ENCODE measurements around the gene TCP11L2. TPM values are rescaled to one million over a fixed set of nuclear protein-coding genes. Genes with fewer than 3 reads are reported as not detected.

TCP11L2 gene
- 10 to 100 TPM; 25.1 to 27.8 TPM for total RNA-seq

DNA sequence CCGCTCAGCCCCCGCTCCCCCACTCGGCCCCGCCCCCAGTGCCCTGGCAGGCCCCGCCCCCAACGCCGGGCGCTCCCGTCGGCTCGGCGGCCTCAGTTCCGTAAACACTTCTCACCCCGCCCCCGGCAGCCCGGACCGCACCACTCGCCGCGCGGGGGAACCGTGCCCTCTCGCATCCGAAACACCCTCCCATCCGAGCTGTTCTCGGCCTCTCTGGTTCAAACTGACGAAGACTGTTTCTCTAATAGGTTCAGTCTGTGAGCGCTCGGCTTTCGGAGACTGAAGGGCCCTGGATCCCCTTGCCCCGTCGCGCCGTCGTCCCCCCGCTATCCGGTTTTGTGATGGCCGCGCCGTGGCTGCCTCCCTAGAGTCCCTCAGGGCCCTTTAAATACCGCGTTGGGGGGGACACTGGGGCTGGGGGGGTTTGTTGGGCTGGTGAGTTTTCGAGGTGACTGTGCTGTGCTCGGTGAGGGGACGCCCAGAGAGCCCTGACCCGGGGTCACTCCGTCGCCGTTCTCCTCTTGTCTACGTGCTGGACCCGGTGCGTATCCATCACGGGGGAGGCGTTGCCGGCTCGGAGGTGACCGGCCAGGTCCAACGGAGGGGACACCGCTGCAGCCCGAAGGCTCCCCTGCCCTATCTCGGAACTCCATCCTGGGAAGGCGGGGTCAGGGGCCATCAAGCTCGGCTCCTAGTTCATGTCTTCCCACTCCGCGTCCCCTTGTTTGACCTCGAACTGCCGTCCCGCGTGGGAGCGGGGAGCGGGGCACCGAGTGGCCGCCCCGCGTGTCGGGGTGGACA is at the start of gene TCP11L2:
Gene TCP11L2, plus strand, starts transcription at position 333 of the 801 bp plus-strand sequence. CDS start 8,343 bp downstream, outside the sequence.
- Mint-ChIP-seq H3K4me3 (peak within 1 kb of the TSS; percentile 94), H3K4me1 (peaks cover 35% of the 10 kb centered on the region), H3K9me3 (no peaks in the 10 kb centered on the region), H3K27me3 (no peaks in the 10 kb centered on the region), H3K36me3 (ENCODE audit: low read depth) (peaks cover 3% of the 10 kb centered on the region), H3K27ac (peak within 1 kb of the TSS; percentile 98)
- POLR2A ChIA-PET = interaction anchor here (0.7 to 4.3 kb wide), 10 partner anchors 9 to 675 kb away, joined by 3 to 47 read pairs (median 4); partner anchors contain the start of genes CKAP4 and POLR3B
- DNase-seq = peak; percentile 90
- CTCF ChIA-PET = interaction anchor here (1.2 to 3.5 kb wide), 6 partner anchors 20 to 79 kb away, joined by 4 to 17 read pairs (median 6); partner anchors contain the start of gene POLR3B

DNA sequence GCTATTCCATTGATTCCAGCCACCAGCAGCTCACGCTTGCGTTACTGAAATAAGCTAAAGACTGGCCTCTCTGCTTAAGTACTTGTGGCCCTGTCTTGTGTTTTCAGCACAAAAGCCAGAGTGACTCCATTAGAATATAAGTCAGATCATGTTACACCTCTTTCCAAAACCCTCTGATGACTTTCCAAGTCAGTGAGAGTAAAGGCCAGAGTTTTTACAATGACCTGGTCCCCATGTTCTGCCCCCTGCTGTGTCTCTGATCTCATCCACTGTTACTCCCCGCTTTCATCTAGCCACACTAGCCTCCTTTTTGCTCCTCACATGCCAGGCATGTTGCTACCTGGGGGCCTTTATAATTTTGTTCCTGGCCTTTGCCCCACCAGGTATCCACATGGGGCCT is 47.8 kb upstream of the TCP11L2 start:
- no peaks in the 10 kb centered on the region for H3K36me3 Mint-ChIP-seq (ENCODE audit: low read depth)
- no peak overlapping the region for H3K27ac Mint-ChIP-seq
- no peaks in the 10 kb centered on the region for H3K9me3 Mint-ChIP-seq
- ChIA-PET POLR2A (no interaction called here), CTCF (interaction anchor here (1.1 to 4.0 kb wide), 3 partner anchors 28 to 31 kb away, joined by 4 to 13 read pairs (median 4); no protein-coding TSS in a partner anchor)
- H3K4me3 Mint-ChIP-seq = no peak overlapping the region
- no peaks in the 10 kb centered on the region for H3K4me1 Mint-ChIP-seq
- no peak for DNase-seq
- H3K27me3 Mint-ChIP-seq = peaks cover 3% of the 10 kb centered on the region

DNA sequence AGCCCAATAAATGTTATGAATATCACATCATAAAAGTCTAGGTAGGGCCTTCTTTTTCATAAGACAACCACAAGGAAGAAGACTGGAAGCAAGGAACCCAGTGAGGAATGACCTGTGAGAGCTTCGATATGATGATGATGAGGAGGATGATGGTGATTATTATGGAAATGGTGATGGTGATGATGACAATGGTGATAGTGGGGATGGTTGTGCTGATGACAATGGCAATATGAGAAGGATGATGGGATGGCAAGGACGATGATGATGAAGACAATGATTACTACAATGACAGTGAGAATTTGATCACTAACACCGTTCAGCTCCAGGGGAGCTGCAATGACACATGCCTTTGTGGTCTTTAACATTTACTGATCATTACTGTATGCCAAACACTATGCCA is 47.0 kb upstream of the TCP11L2 start:
- ChIA-PET CTCF (interaction anchor here (1.1 to 4.0 kb wide), 2 partner anchors 28 to 32 kb away, joined by 4 to 13 read pairs; no protein-coding TSS in a partner anchor), POLR2A (no interaction called here)
- no peaks in the 10 kb centered on the region for H3K9me3 Mint-ChIP-seq
- no peaks in the 10 kb centered on the region for H3K27me3 Mint-ChIP-seq
- no peak overlapping the region for H3K27ac Mint-ChIP-seq
- no peak for DNase-seq
- H3K4me3 Mint-ChIP-seq = no peak overlapping the region
- H3K4me1 Mint-ChIP-seq = no peaks in the 10 kb centered on the region
- H3K36me3 Mint-ChIP-seq (ENCODE audit: low read depth) = no peaks in the 10 kb centered on the region

DNA sequence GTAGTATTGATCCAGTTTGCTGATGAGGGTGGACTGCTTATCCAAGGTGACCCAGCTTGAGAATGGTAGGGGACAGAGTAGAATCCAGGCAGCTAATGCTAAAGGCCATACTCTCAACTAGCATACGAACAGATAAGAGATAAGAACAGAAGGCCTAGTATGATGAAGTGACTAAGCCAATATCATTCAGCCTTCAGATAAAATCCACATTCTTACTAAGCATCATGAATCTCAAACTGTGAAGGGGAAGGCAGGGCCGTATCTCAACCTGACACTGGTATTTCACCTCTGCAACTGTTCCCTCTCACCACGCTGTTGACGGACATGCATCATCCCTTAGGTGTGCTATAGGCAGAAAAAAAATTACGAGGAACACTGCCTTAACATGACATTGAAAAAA is 46.6 kb upstream of the TCP11L2 start:
- Mint-ChIP-seq H3K4me1 (no peaks in the 10 kb centered on the region), H3K36me3 (ENCODE audit: low read depth) (no peaks in the 10 kb centered on the region), H3K9me3 (no peaks in the 10 kb centered on the region), H3K27me3 (no peaks in the 10 kb centered on the region), H3K4me3 (no peak overlapping the region), H3K27ac (no peak overlapping the region)
- ChIA-PET CTCF (interaction anchor here (4.0 kb wide), 1 partner anchor 29 kb away, joined by 13 read pairs; no protein-coding TSS in a partner anchor), POLR2A (no interaction called here)
- DNase-seq = no peak

DNA sequence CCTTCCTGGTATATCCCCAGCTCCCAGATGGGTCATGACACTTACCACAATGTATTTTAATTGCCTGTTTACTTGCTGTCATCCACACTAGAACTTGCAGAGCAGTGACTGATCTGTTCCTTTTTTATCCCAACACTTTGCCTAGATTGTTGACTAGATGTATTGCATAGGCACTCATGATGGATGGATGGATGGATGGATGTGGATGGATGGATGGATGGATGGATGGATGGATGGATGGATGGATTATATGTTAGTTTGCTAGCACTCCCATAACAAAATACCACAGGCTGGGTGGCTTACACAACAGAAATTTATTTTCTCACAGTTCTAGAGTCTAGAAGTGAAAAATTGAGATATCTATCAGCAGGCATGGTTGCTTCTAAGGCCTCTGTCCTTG is 46.0 kb upstream of the TCP11L2 start:
- H3K27me3 Mint-ChIP-seq = peaks cover under 1% of the 10 kb centered on the region
- ChIA-PET POLR2A (no interaction called here), CTCF (no interaction called here)
- no peak overlapping the region for H3K27ac Mint-ChIP-seq
- no peak overlapping the region for H3K4me3 Mint-ChIP-seq
- no peaks in the 10 kb centered on the region for H3K9me3 Mint-ChIP-seq
- no peaks in the 10 kb centered on the region for H3K4me1 Mint-ChIP-seq
- H3K36me3 Mint-ChIP-seq (ENCODE audit: low read depth) = no peaks in the 10 kb centered on the region
- no peak for DNase-seq

DNA sequence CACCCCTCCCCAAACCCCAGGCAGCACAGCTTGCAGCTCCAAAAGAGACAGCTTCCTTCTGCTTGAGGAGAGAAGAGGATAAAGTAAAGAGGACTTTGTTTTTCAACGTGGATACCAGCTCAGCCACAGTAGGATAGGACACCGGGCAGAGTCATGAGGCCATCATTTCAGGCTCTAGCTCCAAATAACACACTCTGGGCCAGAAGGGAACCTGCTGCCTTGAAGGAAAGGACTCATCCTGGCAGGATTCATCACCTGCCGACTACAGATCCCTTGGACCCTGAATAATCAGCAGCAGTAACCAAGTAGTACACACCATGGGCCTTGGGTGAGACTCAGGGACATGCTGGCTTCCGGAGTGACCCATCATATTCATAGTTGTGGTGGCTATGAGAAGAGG is 44.3 kb upstream of the TCP11L2 start:
- H3K27me3 Mint-ChIP-seq = peaks cover 11% of the 10 kb centered on the region
- H3K36me3 Mint-ChIP-seq (ENCODE audit: low read depth) = no peaks in the 10 kb centered on the region
- H3K27ac Mint-ChIP-seq = no peak overlapping the region
- H3K9me3 Mint-ChIP-seq = no peaks in the 10 kb centered on the region
- no peak overlapping the region for H3K4me3 Mint-ChIP-seq
- no peaks in the 10 kb centered on the region for H3K4me1 Mint-ChIP-seq
- POLR2A ChIA-PET = no interaction called here
- CTCF ChIA-PET = interaction anchor here (1.0 to 1.1 kb wide), 2 partner anchors 24 to 34 kb away, joined by 3 to 4 read pairs; no protein-coding TSS in a partner anchor
- no peak for DNase-seq

DNA sequence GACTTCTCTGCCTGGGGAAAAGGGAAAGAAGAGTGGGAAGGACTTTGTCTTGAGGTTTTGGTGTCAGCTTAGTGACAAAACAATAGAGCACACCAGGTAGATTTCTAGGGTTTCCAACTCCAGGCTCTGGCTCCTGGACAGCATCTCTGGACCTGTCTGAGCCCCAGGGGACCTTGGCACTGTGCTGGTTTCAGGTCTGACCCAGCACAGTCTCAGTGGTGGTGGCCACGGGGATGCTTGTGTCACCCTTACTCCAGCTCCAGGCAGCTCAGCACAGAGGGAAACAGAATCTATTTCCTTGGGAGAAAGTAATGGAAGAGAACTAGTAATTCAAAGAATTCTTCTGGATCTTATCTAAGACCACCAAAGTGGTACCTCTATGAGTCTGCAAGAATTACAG is 43.6 kb upstream of the TCP11L2 start:
- H3K4me3 Mint-ChIP-seq = no peak overlapping the region
- no peaks in the 10 kb centered on the region for H3K9me3 Mint-ChIP-seq
- DNase-seq = no peak
- H3K4me1 Mint-ChIP-seq = no peaks in the 10 kb centered on the region
- CTCF ChIA-PET = interaction anchor here (1.0 kb wide), 1 partner anchor 35 kb away, joined by 4 read pairs; no protein-coding TSS in a partner anchor
- no peak overlapping the region for H3K27ac Mint-ChIP-seq
- POLR2A ChIA-PET = no interaction called here
- no peaks in the 10 kb centered on the region for H3K36me3 Mint-ChIP-seq (ENCODE audit: low read depth)
- H3K27me3 Mint-ChIP-seq = peaks cover 14% of the 10 kb centered on the region

DNA sequence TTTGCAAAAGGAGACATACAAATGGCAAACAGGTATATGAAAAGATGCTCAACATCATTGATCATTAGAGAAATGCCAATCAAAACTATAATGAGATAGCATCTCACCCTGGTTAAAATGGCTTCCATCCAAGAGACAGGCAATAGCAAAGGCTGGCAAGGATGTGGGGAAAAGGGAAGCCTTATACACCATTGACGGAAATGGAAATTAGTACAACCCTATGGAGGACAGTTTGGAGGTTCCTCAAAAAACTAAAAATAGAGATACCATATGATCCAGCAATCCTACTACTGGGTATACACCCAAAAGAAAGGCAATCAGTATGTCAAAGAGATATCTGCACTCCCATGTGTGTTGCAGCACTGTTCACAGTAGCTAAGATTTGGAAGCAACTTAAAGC is 37.4 kb upstream of the TCP11L2 start:
- no peak for DNase-seq
- peaks cover 30% of the 10 kb centered on the region for H3K4me1 Mint-ChIP-seq
- H3K9me3 Mint-ChIP-seq = no peaks in the 10 kb centered on the region
- ChIA-PET CTCF (no interaction called here), POLR2A (no interaction called here)
- H3K27me3 Mint-ChIP-seq = peaks cover 24% of the 10 kb centered on the region
- H3K27ac Mint-ChIP-seq = no peak overlapping the region
- H3K36me3 Mint-ChIP-seq (ENCODE audit: low read depth) = no peaks in the 10 kb centered on the region
- no peak overlapping the region for H3K4me3 Mint-ChIP-seq

DNA sequence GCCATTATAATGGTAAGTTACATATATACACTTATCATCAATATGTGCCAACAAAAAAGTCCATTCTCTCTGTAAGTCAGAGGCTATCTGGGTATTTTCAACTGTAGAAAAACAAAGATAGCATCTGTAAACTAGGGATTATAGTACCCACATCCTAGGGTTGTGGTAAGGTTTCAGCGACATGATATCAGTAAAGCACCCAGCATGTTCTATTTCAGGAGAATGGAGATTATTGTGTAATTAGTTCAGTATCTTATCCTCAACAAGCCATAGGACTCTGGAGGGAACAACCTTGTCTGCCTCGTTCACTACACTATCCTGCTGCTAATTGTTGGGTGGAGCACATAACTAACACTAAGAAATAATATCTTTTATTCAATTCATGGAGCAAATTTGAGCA is 35.0 kb upstream of the TCP11L2 start:
- Mint-ChIP-seq H3K9me3 (no peaks in the 10 kb centered on the region), H3K4me1 (peaks cover 31% of the 10 kb centered on the region), H3K36me3 (ENCODE audit: low read depth) (no peaks in the 10 kb centered on the region), H3K27ac (no peak overlapping the region), H3K27me3 (peaks cover 19% of the 10 kb centered on the region), H3K4me3 (no peak overlapping the region)
- ChIA-PET CTCF (interaction anchor here (1.3 kb wide), 1 partner anchor 44 kb away, joined by 3 read pairs; no protein-coding TSS in a partner anchor), POLR2A (interaction anchor here (1.6 kb wide), 1 partner anchor 16 kb away, joined by 3 read pairs; no protein-coding TSS in a partner anchor)
- no peak for DNase-seq

DNA sequence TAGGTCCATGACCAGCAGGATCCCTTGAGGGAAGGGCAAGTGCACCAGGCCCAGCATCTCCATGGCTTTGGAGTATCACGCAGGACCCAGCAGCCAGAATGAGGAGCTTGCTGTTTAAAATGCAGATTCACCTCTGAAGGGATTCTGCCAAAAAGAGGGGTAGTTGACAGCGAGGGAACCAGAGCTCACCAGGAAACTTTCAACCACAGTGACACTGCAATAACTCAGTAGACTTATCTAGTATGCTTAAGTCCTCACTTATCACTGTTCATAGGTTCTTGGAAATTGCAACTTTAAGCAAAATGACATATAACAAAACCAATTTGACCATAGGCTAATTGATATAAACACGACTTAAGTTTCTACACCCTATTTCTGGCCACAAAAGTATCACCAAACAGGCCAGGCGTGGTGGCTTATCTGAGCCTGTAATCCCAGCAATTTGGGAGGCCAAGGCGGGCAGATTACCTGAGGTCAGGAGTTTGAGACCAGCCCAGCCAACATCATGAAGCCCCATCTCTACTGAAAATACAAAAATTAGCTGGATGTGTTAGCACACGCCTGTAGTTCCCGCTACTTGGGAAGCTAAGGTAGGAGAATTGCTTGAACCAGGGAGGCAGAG is 33.3 kb upstream of the TCP11L2 start:
- ChIA-PET CTCF (interaction anchor here (0.7 to 1.5 kb wide), 3 partner anchors 14 to 613 kb away, joined by 3 to 4 read pairs (median 3); partner anchors contain the start of gene POLR3B), POLR2A (no interaction called here)
- no peak overlapping the region for H3K27ac Mint-ChIP-seq

DNA sequence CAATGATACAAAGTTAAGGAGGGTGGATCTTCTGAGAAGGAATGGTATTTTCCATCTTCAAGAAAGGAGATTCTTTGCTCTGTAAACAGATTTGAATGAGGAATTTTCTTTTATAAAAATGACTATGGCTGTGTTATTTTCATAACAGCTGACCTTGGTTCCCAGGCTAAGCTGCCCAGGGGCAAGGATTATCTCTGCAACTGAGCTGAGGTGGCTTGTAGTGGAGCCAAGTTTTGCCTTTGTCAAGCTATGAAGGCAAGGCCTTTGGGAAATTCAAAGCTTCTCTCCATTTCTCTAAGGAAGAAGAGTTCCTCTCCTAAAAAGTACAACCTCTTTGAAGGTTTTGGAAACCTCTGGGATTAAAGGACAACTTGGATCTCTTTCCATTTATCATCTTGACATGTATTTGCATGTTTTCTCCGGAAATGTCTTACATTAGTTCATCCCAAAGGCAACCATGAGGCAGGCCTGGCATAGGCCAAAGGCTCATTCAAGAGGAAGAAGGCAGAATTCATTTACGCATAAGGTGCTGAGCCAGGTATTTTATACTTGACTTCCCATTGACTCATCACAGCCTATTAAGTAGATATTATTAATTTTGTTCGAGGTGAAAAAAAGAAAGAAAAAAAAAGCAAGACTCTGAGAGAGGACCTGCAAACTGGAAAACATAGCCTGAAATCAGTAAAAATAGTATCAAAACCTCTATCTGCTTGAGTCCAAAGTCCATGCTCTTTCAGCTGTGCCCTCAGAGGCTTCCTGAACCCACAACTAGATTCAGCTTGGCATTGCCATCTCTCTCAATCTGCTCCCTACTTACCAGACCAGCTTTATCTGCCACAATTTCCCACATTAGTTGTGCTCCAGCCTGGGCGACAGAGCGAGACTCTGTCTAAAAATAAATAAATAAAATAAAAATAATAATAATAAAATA is 30.7 kb upstream of the TCP11L2 start:
- H3K4me1 Mint-ChIP-seq = peaks cover 31% of the 10 kb centered on the region
- no peaks in the 10 kb centered on the region for H3K9me3 Mint-ChIP-seq
- peaks cover 1% of the 10 kb centered on the region for H3K27me3 Mint-ChIP-seq
- no peak overlapping the region for H3K4me3 Mint-ChIP-seq
- no peak for DNase-seq
- no peak overlapping the region for H3K27ac Mint-ChIP-seq
- CTCF ChIA-PET = interaction anchor here (1.2 to 1.6 kb wide), 4 partner anchors 11 to 48 kb away, joined by 3 to 8 read pairs (median 4); no protein-coding TSS in a partner anchor
- POLR2A ChIA-PET = no interaction called here
- no peaks in the 10 kb centered on the region for H3K36me3 Mint-ChIP-seq (ENCODE audit: low read depth)

More for the DNA sequence above, 33.3 kb upstream of the TCP11L2 start:
- Mint-ChIP-seq H3K27me3 (peaks cover 11% of the 10 kb centered on the region), H3K4me3 (no peak overlapping the region), H3K9me3 (no peaks in the 10 kb centered on the region), H3K36me3 (ENCODE audit: low read depth) (no peaks in the 10 kb centered on the region), H3K4me1 (peaks cover 31% of the 10 kb centered on the region)
- DNase-seq = no peak

DNA sequence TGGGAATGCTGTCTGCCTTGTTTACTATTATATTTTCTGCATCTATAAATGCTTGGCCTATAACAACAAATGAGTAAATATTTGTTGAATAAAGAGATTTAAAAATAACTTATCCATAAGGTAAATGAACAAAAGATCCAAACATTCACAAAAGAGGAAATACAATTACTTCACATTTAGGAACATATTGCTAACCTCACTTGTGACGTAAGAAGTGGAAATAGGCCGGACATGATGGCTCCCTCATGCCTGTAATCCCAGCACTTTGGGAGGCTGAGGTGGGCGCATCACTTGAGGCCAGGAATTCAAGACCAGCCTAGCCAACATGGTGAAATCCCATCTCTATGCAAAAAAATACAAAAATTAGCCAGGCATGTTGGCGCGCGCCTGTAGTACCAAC is 29.0 kb upstream of the TCP11L2 start:
- Mint-ChIP-seq H3K36me3 (ENCODE audit: low read depth) (no peaks in the 10 kb centered on the region), H3K27me3 (peaks cover 5% of the 10 kb centered on the region), H3K9me3 (no peaks in the 10 kb centered on the region), H3K27ac (no peak overlapping the region), H3K4me3 (no peak overlapping the region), H3K4me1 (peaks cover 17% of the 10 kb centered on the region)
- DNase-seq = no peak
- CTCF ChIA-PET = interaction anchor here (1.3 kb wide), 1 partner anchor 9 kb away, joined by 4 read pairs; no protein-coding TSS in a partner anchor
- POLR2A ChIA-PET = no interaction called here

Measured in activated CD4-positive, alpha-beta memory T cell treated with anti-CD3 and anti-CD28 coated beads, Interleukin-2, amount 10 ng/mL, durations not matched to agents 7 days and 5 days (primary cell).